Urinary bladder (tissue), 4 donors: Measurements from ENCODE around the gene ENOX1. TPM values are rescaled to one million over a fixed set of nuclear protein-coding genes. Genes with fewer than 3 reads are reported as not detected.

Experiments
- DNase-seq: peaks from one replicate; pipeline ENCODE4 v3.0.0-alpha.2; 2015; ENCODE audit errors: extremely low spot score
- H3K27ac ChIP-seq: one replicate; pipeline ENCODE4 v1.5.1; 2013; ENCODE audit warnings: low read depth, mild to moderate bottlenecking, moderate library complexity
- H3K36me3 ChIP-seq: one replicate; pipeline ENCODE4 v1.6.1; 2013; ENCODE audit warnings: mild to moderate bottlenecking, moderate library complexity; ENCODE audit not compliant: insufficient read depth
- H3K4me1 ChIP-seq: one replicate; pipeline ENCODE4 v1.6.1; 2013; ENCODE audit warnings: mild to moderate bottlenecking, moderate library complexity; ENCODE audit not compliant: insufficient read depth
- H3K4me3 ChIP-seq: one replicate; pipeline ENCODE4 v1.5.1; 2013; ENCODE audit warnings: low read depth, low read length
- WGBS: extraction: QIAGEN DNeasy Blood & Tissue Kit; methylation state at CpG from one replicate; pipeline ENCODE4 v1.1.7; 2013; 5-methylcytosine and 5-hydroxymethylcytosine counted together
- polyA plus RNA-seq: library from polyadenylated mRNA; stranded (reverse); fragments of 200-250 nt; gene quantifications from one replicate; pipeline ENCODE4 v1.2.3, GENCODE V29; 2013
- total RNA-seq: library from RNA; depleted of rRNA; stranded (reverse); fragments of >200 nt; gene quantifications from one replicate; pipeline ENCODE4 v1.2.3, GENCODE V29; 2014
- donor health status: healthy with polysubstance abuse.
- donor health status: healthy.

The ENOX1 gene
- total and polyA plus RNA-seq, 2 donors = 4.3 to 17.6 TPM

DNA sequence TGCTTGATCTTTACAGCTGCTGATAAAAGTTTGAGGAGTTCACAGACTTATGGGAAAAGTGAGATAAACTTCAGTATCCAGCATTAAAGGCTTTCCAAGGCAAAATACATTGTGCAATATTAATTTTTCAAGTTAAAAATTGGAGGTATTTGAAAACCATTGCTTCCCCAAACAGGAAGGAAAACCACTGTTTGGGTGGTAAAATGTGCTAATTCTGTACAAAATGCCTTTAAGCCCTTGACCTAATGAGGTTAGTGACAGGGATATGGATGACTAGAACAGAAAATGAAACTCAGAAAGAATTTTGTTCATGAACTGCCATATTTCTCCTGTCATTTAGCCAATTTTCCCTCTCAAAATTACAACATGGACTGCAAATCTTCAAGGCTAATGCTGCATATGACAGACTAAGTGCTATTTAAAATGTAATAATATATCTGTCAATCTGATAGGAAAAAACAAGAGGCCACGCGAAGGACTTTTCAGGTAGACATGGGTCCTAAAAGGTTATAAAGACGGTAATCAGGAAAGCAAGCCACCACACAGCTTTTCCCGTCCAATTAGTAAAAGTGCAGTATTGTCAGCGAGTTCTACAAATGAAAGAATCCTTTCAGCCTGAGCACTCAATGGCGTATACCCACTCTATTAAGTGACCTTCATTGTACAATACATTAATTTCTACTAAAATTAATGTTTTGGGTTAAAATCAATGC is 212.8 kb downstream of the ENOX1 start:
- no peak for DNase-seq
- Histone ChIP-seq H3K27ac (no peak overlapping the region), H3K36me3 (no peaks in the 10 kb centered on the region), H3K4me3 (no peak overlapping the region), H3K4me1 (no peaks in the 10 kb centered on the region)
- WGBS = 91% methylated on average over 6 of the region's 6 CpGs

DNA sequence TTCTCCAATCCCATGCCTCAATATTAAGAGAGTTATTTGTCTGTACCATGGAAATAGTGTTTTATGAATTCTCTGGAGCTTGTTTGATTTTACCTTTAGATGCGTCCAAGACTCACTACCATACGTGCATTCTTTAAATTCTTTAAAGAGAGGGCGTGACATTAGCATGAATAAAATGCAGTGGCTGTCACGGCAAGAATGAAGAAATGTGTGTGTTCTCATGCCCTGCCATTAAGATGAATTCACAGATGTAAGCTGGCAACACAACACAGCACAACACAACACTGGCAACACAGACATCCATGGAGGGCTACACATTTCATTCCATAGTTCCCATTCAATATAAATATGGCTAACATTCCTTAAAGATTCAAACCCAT is 213.4 kb downstream of the ENOX1 start:
- H3K4me1 ChIP-seq = no peaks in the 10 kb centered on the region
- H3K4me3 ChIP-seq = no peak overlapping the region
- no peak overlapping the region for H3K27ac ChIP-seq
- DNase-seq = no peak
- WGBS = 66% methylated on average over 4 of the region's 4 CpGs
- H3K36me3 ChIP-seq = no peaks in the 10 kb centered on the region

DNA sequence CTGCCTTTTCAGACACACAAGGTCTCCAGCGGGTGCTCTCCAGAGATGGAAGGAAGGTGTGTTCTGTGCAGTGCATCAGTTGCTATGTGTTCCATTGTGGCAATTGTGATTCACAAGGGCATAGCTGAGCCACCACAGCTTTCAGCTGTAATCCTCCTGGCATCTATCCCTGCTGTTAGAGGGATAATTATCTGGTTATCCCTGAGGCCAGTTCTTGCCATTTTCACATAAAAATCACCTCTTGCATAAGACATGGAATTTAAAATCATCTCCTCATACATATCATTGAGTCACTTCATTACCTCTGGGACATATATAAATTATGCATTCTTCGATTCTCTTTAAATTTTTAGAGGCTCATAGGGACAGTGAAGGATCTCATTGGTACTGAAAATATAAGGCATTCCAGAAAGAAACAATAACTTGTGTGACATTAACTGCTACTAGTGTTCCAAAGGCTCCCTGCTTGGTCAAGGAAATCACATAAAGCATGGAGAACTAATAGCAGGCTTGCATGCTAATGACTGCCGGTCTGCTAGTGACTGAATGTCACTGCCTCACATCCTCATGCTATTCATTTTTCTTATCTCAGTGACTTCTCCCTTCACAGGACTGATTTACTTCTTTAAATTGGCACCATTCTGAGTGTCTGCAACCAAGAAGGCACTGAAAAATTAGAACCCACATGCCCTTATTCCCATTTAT is 214.0 kb downstream of the ENOX1 start:
- no peak overlapping the region for H3K27ac ChIP-seq
- H3K4me3 ChIP-seq = no peak overlapping the region
- DNase-seq = no peak
- 87% methylated on average over 3 of the region's 3 CpGs for WGBS
- no peaks in the 10 kb centered on the region for H3K36me3 ChIP-seq
- no peaks in the 10 kb centered on the region for H3K4me1 ChIP-seq

DNA sequence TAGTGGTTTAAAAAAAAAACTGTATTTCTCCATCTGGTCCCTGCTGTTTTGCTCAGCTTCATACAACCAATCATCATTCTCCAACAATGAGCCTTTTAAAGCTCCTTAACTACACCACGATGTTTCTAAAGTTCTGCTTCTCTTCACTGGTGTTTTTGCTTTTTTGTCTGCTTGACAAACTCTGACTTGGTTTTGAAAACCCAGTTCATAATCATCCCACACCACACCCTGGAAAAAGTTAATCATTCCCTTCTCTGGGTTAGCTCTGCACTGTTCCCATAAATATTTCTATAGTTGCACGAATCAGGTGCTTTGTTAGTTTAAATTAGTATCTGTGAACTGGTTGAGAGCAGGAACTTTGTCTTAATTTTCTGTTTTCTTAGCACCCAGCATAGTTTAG is 217.1 kb downstream of the ENOX1 start:
- no peak overlapping the region for H3K27ac ChIP-seq
- H3K4me1 ChIP-seq = no peaks in the 10 kb centered on the region
- no peak for DNase-seq
- no peaks in the 10 kb centered on the region for H3K36me3 ChIP-seq
- WGBS = 33% methylated on average over 2 of the region's 2 CpGs
- H3K4me3 ChIP-seq = no peak overlapping the region

DNA sequence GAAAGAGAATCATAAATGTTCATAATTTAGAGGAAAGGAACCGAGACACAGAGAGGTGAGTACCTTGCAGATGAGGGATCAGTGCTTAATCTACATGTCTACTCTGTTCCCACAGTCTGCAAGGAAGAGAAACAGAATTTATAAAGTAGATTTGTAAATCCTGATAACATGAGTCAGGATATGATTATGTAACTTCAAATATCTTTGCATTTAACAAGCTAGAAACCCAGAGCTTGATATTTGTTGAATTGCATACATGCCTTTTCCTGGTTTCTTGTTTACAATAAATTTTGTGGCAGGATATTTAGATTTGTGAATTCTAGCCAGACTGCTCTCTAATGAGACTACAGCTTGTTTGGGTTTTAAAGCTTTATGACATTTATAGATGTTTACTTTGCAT is 219.2 kb downstream of the ENOX1 start:
- no peak for DNase-seq
- H3K4me1 ChIP-seq = no peaks in the 10 kb centered on the region
- WGBS = 48% methylated on average over 1 of the region's 1 CpG
- no peak overlapping the region for H3K4me3 ChIP-seq
- H3K27ac ChIP-seq = no peak overlapping the region
- H3K36me3 ChIP-seq = no peaks in the 10 kb centered on the region

DNA sequence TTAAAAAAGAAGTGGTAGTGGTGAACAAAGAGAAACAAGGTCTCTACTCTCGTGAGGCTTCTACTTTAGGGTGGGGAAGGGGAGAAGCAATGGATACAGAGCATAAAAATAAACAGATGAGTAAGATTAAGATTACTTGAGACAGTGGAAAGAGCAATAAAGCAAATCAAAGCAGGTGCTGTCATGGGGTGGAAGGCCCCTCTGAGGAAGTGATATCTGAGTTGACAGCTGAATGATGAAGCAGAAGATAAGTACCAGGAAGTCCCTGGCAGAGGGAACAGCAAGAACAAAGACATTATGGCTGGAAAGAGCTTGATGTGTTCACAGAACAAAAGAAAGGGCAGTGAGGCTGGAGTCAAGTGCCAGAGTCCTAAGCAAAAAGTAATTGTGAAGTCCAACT is 221.8 kb downstream of the ENOX1 start:
- Histone ChIP-seq H3K36me3 (no peaks in the 10 kb centered on the region), H3K4me3 (no peak overlapping the region), H3K27ac (no peak overlapping the region), H3K4me1 (no peaks in the 10 kb centered on the region)
- no peak for DNase-seq
- WGBS = 37% methylated on average over 1 of the region's 1 CpG

DNA sequence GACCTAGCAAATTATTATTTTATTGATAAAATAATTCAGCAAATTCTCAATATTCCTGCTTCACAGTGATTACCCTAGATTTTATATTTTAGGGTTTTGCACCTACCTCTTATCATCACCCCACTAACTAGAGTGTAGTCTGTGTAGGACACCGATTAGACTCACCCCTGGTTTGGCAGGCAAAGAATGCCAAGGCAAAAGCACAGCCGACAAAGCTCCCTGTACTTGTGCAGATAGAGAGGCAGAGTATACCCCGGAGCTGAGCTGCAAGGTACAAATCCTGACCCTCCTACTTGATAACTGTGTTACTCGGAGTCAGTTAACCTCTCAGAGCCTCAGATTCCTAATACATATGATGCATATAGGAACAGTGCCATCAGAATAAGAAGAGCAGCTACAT is 225.7 kb downstream of the ENOX1 start:
- no peaks in the 10 kb centered on the region for H3K4me1 ChIP-seq
- no peak overlapping the region for H3K27ac ChIP-seq
- no peaks in the 10 kb centered on the region for H3K36me3 ChIP-seq
- DNase-seq = no peak
- no peak overlapping the region for H3K4me3 ChIP-seq
- WGBS = 90% methylated on average over 4 of the region's 4 CpGs

DNA sequence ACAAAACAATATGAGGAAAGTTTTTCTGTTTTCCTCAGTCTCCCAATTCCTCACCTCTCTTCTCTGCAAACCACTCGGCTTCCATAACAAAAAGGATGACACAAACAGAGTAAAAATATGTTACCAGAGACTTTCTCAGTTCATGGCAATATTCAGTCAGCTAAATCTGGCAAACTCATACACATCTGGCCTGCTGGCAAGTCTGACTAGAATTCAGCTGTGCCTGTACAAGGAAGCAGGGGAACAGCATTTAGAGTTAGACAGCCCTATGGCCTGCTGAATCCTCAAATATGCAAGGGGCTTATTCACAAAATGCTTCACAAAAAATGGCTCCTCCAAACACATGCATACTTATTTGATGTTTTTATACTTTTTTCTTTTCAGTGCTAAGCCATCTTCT is 227.8 kb downstream of the ENOX1 start:
- no peaks in the 10 kb centered on the region for H3K4me1 ChIP-seq
- no peak overlapping the region for H3K27ac ChIP-seq
- 41% methylated on average over 1 of the region's 1 CpG for WGBS
- no peak overlapping the region for H3K4me3 ChIP-seq
- DNase-seq = no peak
- no peaks in the 10 kb centered on the region for H3K36me3 ChIP-seq

DNA sequence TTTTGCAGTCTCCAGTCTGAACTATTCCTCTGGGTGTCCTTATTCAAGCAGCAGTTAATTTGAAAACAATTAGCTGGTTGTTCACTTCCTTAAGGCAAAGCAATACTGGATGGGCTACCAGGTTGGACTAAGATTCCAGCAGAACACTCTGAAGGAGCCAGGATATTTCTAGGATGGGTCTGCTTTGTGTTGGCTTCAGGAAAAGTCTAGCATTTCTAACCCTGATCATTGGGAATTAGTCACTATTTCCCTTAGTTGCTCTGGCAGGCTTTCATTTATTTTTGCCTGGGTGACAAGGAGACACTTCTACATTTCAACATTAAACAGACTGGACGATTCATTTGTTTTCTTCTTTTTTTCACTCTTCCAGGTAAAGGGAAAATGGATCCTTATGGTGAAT is 228.4 kb downstream of the ENOX1 start:
- no peaks in the 10 kb centered on the region for H3K4me1 ChIP-seq
- DNase-seq = no peak
- H3K36me3 ChIP-seq = no peaks in the 10 kb centered on the region
- 32% methylated on average over 1 of the region's 1 CpG for WGBS
- no peak overlapping the region for H3K27ac ChIP-seq
- H3K4me3 ChIP-seq = no peak overlapping the region

DNA sequence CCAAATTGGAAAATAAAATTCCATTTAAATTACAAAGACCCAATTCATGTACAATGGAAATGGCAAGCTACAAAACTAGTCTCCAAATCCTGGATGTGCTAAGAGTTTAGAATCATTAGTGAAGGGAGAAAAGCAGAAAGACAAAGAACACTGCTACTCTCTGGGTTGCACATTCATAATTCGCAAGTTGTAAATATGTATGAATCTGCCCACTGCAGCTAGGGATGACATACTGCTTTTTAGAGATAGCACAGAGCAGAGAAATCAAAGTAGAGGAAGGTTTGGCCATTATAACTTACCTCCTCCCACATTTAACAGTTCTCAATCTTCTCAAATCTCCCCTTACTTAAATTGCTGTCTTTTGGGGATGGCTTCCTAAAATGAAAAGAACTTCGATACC is 231.1 kb downstream of the ENOX1 start:
- Histone ChIP-seq H3K36me3 (no peaks in the 10 kb centered on the region), H3K4me3 (no peak overlapping the region), H3K4me1 (no peaks in the 10 kb centered on the region), H3K27ac (no peak overlapping the region)
- 98% methylated on average over 2 of the region's 2 CpGs for WGBS
- no peak for DNase-seq

DNA sequence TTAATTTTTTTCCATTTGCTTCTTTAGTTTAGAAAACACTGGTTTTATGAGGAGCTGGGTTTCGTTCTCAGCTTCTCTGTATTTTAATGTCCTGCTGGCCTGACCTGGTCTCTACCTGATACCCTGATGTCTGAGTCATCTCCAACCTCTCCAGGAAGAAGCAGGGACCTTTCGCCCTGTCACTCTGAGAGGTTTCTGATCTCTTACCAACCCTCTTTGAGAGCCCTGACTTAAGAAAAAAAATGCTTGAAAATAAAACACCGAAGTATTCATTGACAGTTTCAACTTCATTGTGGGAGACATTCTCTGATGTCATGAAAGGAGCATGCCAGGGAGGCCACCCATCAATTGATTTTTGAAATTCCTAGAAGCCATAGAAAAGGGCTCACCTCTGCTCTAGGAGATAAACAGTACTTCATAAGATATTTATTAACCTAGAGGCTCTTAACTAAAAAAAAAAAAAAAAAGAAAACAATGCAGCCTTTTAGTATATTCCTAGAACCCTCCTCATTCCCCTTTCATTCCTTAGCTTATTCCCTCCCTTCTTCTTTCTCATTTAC is 234.8 kb downstream of the ENOX1 start:
- Histone ChIP-seq H3K4me3 (no peak overlapping the region), H3K4me1 (no peaks in the 10 kb centered on the region), H3K36me3 (no peaks in the 10 kb centered on the region), H3K27ac (no peak overlapping the region)
- WGBS = 91% methylated on average over 3 of the region's 3 CpGs
- DNase-seq = no peak

DNA sequence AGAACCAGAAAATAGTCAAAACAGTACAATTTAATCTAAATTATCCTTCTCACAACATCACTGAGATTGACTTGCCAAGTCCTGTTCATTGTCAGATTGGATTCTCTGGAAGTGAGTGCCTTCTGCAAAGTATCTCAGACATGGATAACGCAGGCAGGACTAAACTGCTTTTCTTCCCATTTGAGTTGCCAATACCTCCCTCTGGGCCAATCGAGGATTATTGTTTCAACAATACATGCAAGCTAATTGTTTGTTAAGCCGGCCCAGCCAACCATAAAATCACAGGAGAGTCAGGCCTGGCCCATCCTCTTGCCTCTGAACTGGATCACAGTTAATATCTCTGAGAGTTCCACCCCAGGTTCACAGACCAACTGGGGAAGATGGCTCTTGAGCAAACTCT is 240.0 kb downstream of the ENOX1 start:
- no peak overlapping the region for H3K27ac ChIP-seq
- 58% methylated on average over 3 of the region's 3 CpGs for WGBS
- no peaks in the 10 kb centered on the region for H3K36me3 ChIP-seq
- no peaks in the 10 kb centered on the region for H3K4me1 ChIP-seq
- no peak for DNase-seq
- H3K4me3 ChIP-seq = no peak overlapping the region

DNA sequence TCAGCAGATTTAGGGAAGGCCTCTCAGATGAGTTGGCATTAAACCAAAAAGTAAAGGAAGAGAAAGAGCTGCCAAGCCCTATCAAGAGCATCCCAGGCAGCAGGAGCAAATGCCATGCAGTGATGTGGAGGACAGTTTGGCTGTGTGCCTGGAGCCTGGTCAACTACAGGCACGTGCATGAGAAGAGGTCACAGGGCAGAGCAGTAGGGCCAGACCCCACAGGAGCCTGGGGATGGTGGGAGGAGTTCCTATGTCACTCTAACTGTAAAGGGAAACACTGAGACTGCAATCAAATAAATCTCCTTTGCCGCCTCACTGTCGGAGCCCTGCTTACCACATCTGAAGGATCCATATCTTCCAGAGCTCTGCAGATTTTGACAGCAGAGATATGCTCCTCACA is 240.5 kb downstream of the ENOX1 start:
- Histone ChIP-seq H3K27ac (no peak overlapping the region), H3K4me3 (no peak overlapping the region), H3K36me3 (no peaks in the 10 kb centered on the region), H3K4me1 (no peaks in the 10 kb centered on the region)
- DNase-seq = no peak
- 44% methylated on average over 3 of the region's 3 CpGs for WGBS

DNA sequence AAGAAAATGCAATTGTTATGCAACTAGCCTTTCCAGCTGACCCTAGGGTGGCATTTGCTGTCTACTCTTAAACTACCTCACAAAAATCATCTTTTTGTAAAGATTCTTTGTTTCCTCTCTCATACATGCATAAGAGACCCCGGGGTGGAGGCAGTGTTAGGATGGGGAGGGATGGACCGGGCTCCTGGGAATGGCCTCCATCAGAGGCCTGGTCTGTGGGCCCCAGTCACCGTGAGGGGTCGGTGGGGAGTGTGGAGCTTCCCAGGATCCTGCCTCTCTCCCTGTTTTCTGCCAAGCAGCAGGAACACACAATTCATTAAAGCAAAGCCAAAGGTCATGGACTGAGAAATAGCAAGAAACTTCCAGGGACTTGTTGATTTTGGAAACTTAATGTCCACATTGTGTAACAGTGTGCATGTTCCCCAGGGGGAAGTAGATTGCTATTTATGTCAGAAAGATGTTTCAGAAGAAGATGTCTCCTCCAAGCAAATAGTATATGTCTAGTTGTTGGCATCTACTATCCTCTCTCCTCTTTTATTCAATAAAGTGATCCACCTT is 241.4 kb downstream of the ENOX1 start:
- Histone ChIP-seq H3K4me3 (no peak overlapping the region), H3K4me1 (no peaks in the 10 kb centered on the region), H3K27ac (no peak overlapping the region), H3K36me3 (no peaks in the 10 kb centered on the region)
- no peak for DNase-seq
- WGBS = 76% methylated on average over 4 of the region's 4 CpGs
